GM11168 (cell line): ENCODE measurements around the gene NADSYN1.

Source experiments
- in situ Hi-C: fragments of 300-500 bp; cut with MboI; formaldehyde crosslinking; loops from one replicate; pipeline ENCODE4 v1.12.0; 2022; ENCODE audit warnings: low sequenced_read_pairs; ENCODE audit not compliant: unreplicated experiment

The NADSYN1 gene

DNA sequence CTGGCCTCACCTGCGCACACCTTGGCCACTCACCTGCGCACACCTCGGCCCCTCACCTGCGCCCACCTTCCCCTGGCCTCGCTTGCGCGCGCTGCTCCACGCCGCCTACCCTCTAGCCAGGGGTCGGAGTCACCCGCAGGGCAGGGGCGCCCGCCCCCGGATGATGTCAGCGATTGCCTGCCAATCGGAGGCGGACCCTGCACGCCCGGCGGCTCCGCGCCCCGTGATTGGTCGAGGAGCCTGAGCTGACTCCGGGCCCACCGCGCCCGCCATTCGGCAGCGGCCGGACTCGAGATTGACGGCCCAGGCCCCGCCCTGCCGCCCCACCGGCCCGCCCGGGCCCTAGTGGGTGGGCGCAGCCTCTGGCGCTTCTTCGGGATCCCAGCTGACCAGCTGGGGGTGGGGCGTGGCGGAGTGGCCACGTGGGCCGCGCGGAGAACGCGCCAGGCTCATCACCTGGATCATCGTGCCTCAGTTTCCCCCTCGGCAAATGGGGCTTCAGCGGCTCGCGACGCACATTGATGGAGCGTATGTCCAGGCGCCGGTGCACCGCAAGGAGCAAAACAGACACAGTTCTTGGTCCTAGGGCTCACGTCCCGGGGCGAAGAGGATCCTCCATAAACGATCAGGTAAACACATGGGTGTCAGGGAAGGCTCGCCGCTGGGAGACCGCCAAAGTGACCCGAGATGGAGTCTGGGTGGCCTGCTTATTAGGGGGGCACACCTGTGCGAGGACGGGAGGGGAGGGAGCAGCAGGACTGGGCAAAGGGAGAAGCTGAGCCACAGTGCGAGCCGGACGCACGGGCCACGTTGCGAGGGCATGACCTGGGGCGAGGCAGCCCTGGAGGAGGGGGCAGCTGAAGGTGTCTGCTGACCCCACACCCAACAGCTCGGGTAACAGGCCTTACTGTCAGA, 4.5 kb upstream of the NADSYN1 start, which contains the start of gene DHCR7:
Gene DHCR7 (minus strand): TSS at position 137 of the 915 bp plus-strand sequence. CDS start 3,441 bp downstream, outside the sequence.
- in situ Hi-C loops, result loop anchor here (10.0 kb wide), 1 partner anchor 214 kb away; no protein-coding TSS in a partner anchor

DNA sequence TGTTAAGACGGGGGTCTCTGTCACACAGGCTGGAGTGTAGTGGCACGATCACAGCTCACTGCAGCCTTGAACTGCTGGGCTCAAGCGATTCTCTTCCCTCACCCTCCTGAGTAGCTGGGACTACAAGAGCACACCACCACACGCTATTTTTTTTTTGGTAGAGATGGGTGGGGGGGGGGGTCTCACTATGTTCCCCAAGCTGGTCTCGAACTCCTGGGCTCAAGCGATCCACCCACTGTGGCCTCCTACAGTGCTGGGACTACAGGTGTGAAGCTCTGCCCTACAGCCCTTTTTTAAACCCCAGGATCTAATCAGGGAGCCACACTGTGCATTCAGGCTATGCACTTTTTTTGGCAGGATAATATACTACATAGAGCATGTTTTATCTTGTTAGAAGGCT, 3.4 kb upstream of the NADSYN1 start:
- in situ Hi-C loops, result loop anchor here (10.0 kb wide), 1 partner anchor 215 kb away; no protein-coding TSS in a partner anchor

DNA sequence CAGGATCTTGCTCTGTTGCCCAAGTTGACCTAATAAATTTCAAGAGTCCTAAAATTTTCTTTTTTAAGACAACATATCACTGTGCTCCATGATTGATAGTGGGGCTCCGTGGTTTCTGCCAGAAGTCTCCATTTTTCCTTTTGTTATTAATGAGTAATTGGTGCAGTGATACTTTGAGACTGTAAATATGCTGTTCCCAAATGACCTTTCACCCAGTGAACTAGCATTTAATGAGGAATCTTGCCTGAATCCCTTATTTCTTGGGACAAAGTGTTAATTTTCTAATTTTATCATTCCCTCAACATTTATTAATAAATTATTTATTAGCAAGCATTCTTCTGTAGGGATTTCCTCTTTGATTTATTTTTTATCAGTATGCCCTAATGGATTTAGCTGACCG, 2.5 kb upstream of the NADSYN1 start:
- in situ Hi-C loops, result no loop called here

DNA sequence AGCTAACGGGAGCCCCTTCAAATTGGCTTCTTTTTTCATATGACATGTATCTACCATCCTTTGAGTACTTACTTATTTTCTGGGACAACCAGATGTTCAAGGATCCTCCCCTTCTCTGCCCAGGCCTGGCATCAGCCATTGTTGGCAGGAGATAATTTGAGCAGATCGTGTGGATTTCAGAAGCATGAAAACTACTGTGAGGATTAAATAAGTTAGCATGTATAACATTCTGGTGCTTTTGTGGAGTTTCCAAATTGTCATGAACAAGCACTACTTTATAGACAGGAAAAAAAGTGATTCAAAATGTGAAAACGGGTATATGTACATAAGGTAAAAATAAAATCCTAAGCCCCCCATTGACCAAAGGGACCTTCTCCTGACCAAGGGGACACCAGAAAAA, 2.1 kb upstream of the NADSYN1 start:
- in situ Hi-C loops, result no loop called here

DNA sequence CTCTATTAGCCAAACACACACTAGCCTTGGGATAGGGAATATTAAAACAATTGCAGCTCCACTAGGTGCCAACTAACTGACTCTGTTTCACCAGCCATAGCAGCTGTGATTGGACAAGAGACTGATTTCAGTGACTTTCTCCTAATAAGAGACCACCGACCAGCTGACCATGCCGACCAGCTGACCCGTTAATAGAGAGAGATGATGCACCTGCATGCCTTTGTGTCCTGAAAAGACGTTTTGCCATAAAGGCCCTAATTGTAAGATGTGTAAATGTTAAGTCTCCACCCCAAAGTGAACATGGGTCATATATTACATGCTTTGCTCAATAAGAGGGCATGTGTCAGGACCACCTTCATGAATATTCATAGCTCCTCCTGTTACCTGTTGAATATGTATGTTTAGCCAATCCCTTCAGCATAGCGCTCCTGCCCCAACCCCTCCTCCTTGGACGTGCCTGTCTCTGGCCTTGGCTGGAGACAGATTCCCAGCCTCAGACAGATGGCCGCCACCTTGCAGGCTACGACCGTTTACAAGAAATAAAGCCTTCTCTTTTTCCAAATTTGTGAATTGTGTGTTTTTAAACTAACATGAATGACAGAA, 1.3 kb upstream of the NADSYN1 start:
- in situ Hi-C loops, result no loop called here

DNA sequence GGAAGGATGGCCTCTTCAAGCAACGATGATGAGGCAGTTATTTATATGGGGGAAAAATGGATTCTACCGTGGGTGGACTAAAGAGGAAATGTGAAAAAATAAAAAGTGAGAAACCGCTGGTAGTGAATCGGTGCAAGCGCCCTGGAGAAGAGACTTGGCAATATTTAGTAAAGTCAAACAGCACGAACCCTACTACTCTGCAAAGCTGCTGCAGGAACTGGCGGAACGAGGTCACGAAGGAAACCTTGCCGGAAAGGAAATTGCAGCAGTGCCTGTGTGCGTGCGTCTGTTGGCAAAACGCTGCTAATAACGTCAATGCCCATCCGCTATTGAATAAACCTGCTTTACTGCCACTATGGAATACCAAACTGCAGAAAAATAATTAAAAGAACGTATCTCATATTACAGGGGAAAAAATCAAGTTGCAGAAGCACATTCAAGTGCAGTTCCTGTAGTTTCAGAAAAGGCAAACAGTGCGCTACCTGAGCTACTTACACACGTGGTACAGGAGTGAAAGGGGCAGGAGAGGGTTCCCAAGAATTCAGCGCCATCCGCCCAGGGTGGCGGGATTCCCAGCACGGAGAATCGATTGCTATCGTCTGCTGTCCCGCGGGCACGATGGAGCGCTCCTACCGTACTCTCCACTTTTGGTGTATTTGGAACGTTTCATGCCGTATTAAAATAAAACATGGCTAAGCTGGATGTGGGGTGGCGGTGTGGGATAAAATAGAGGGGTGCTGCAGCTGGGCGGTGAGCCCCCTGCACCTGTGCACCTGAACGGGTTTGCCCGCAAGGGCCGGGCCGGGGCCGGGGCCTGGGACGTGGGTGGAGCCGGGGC, 585 bp upstream of the NADSYN1 start:
- in situ Hi-C loops, result no loop called here

DNA sequence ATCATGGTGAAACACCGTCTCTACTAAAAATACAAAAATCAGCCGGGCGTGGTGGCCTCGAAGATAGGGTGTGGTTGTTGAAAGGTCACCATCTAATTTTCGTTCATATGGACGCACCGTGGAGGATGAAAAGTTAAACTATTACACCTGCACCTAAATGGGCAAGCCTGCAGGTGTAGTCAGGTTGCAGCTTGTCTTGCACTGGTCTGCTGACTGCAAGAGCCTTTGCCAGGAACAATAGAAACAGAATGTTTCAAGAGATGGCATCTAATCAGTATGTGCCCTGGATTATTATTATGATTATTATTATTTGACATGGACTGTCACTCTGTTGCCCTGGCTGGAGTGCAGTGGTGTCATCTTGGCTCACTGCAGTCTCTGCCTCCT, 908 bp downstream of the NADSYN1 start:
- in situ Hi-C loops, result no loop called here

DNA sequence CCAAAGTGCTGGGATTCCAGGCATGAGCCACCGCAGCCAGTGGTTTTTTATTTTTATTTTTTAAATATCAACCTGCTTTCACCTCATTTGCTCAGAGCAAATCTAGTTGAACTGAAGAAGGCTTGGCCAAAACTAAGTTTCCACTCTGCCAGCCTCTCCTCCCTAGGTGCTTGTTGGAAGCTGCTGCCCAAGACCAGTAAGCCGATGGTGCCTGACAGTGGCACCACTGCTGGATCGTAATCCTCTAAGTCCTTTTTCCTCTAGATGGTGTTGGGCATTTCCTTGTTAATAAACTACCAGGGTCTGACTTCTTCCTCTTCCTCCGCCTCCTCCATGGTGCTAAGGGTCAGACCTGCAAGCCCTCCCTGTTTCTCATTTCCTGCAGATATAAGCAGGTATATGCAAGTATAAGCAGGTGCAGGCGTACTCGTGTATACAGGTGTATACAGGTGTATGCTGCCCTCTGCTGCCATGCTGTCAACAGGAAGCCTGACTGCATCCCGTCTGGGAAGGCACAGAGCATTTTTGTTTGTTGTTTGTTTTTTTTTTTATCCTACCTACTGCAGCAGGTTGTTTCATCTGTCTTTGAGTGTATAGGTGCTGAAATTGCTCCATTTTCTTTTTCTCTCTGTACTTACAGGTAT, 1.6 kb downstream of the NADSYN1 start:
- in situ Hi-C loops, result no loop called here

DNA sequence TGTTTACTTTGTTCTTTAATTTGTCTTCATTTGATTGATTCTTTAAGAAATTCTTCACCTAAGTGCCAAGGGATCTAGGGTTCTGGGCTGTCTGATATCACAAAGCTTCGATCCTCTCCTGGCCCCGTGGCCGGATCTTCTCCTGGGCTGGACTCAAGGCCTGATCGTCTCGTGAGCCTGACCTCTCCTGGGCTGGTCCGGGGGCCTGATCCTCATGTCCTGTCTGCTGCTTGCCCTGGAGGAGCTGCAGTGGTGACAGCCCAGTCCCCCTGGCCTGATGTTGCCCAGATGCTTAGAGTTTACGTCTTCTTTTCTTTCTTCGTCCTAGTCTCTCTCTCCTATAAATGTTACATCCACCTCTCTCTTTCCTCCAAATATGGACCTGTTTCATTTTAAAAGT, 3.3 kb downstream of the NADSYN1 start:
- in situ Hi-C loops, result no loop called here

DNA sequence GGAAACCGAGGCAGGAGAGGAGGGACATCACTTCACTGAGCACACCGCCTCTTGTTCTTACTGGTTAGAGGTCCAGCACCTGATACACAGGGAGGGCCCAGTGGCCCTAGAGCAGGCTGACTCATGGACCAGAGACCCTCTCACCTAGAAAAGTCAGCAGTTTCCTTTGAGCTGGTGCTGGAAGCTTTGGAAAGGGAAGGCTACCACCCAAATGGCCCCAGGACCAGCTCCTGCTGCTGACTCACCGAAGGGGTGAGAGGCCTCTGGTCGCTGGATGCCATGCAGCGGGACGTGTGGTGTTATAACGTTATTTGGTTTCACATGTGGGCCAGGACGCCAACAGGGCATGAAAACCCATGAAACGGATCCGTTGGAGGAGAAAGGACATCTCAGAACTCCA, 3.8 kb downstream of the NADSYN1 start:
- in situ Hi-C loops, result no loop called here

DNA sequence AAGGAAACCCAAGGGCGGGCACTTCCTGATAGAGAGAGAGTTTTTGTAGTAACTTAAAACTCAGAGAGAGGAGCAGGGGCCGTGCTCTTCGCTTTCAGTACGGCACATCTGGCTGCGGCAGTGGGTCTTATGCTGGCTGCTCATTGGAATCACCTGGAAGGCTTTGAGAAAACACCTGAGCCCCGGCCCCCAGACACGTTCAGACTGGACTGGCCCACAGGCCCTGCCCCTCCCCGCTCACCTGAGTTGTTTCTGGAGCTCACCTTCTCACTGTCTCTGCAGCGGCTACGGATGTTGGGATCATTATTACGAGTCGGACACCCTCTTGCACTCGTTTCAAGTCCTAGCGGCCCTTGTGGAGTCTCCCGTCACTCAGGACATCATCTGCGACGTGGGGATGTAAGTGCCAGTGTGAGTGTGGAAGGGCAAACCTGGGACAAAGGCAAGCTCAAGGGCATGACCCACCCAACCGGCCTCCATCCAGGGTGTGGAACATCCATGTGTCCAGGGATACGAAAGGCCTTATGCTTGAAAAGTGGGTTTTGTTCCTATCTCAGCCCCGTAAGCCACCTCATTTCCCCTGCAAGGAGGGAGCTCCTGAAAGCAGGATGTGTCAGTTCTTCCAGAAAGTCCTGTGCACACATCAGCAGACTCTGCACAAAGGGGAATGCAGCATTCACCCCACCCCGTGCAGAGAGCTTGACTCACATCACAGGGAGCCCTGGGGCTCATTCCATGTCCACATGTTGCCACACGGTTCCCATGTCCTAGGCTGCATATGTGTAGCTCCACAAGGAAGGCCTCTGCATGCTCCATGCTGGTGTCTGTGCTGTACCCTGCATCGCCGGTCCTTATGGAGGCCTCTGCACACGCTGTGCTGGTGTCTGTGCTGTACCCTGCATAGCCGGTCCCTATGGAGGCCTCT, 5.4 kb downstream of the NADSYN1 start:
- in situ Hi-C loops, result no loop called here

DNA sequence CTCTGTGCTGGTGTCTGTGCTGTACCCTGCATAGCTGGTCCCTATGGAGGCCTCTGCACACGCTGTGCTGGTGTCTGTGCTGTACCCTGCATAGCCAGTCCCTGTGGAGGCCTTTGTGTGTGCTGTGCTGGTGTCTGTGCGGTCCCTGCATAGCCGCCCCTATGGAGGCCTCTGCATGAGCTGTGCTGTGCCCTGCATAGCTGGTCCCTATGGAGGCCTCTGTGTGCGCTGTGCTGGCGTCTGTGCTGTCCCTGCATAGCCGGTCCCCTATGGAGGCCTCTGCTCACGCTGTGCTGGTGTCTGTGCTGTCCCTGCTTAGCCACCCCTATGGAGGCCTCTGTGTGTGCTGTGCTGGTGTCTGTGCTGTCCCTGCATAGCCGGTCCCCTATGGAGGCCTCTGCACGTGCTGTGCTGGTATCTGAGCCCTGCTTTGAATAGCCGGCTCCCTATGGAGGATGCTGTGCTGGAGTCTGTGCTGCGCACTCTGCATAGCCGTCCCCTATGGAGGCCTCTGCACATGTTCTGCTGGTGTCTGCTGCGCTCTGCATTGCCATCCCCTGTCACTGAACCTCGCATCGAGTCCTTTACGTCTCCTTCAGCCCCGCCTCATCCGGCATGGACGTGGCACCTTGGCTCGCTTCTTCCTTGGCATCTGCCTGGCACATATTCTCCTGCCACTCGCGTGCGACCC, 6.2 kb downstream of the NADSYN1 start:
- in situ Hi-C loops, result no loop called here

DNA sequence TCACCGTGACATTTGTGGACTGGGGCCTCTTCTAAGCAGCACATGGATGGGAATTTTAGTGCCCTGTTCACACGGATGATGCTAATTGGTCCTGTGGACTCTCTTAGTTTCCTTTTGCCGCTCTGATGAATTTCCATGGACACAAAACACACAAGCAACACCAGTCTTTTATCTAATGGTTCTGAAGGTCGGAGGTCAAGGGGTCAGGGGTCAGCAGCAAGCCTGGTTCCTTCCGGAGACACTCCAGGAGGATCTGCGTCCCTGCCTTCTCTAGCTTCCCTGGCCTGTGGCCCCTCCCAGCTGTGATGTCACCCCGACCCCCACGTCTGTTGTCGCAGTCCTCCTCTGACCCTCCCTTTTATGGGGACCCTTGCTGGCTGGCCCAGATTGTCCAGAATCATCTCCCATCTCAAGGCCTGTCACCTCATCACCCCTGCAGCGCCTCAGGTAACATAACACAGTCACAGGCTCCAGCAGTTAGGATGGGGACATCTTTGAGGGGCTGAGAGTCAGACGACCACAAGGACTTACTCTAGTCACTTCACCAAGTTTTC, 6.8 kb downstream of the NADSYN1 start:
- in situ Hi-C loops, result no loop called here

DNA sequence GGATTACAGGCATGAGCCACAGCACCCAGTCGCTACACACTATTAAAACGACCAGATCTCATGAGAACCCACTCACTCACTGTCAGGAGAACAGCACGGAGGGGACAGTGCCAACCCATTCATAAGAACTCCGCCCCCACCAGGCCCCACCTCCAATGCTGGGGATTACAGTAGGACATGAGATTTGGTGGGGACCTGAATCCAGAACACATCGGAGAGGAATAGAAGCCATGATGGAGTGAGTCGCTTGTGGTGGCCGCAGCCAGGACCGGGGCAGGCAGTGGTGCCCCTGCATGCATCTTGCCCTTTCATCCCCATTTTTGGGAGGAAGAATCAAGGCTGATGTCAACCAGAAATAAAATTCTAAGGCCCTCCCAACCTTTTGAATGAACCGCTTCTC, 8.7 kb downstream of the NADSYN1 start:
- in situ Hi-C loops, result no loop called here

DNA sequence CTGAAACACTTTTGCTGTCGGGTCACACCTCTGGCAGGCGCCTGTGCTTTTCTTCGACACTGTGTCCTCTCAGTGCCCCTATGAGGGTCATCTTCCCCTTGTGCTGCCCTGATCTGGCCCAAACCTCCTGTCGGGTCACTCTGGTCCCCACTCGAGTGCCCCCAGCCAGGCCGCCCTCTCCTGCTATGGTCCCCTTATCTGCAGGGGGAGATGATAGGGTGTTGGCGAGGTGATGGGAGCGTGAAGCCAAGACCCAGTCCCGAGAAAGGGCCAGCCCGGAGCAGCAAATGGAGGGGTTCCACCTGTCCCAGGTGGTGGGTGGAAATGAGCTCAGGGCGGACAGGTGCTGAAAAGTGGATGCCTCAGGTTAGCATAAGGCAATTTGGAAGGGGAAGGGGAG, 9.7 kb downstream of the NADSYN1 start:
- in situ Hi-C loops, result no loop called here

DNA sequence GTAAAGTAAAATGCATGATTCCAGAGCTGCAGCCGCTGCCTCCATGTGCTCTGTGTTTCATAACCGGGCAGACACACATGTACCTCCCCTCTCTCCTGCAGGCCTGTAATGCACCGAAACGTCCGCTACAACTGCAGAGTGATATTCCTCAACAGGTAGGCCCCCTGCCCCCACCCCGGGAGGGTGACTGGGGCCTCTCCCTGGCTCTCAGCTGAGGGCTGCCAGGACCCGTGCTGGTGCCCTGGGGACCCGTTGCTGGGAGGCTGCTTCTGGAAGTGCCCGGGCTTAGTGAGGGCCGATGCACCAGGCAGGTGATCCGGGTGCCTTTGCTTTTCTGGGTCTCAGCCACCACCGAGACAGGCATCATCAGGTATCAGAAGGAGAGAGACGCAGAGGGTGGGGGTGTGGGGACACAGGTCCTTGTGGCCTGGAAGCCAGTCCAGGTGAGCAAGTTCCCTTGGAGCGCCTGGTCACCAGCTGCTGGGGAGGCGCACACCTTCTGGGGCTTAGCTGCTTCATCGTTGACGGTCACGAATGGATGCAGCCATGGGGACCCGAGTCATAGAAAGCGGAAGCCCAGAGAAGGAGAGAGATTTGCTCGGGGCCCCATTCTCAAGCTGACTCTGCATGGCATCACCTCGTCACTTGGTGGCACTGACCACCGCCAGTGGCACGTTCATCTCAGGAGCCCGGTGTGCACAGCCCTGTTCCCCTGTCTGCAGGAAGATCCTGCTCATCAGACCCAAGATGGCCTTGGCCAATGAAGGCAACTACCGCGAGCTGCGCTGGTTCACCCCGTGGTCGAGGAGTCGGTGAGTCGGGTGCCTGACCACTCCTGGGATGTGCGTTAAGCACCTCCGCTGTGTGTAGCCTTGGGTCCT, 10.6 kb downstream of the NADSYN1 start:
- in situ Hi-C loops, result no loop called here

DNA sequence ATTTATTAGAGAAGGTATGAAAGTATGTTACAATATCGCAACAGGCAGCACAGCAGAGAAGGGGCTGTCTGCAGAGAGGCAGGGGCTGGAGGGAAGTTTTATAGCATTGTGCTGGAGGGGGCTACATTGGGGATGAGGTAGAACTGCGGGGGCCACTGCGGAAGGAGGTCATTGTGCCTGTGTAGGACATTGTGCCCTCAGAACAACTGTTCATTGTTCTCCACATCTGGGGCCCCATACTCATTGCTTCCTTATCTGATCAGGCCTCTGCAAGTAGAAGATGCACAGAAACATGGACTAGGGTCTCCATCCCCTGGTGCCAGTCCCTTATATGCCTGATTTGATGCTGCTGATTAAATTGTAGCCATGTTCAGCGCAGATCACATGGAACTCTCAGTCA, 12.1 kb downstream of the NADSYN1 start:
- in situ Hi-C loops, result no loop called here
